HG03159 (cell line): Measurements from ENCODE around the gene PAFAH1B2.
"Not testable (repeated sequence)": the region's sequence is repeated elsewhere in the genome, so short reads cannot be mapped to it uniquely, and the experiment has no call there.

ENCODE experiments used
- ATAC-seq: cut with Tn5 transposase; IDR thresholded peaks from one replicate; pipeline ENCODE4 v1.9.1; 2021; ENCODE audit warnings: mild to moderate bottlenecking, moderate library complexity; ENCODE audit not compliant: unreplicated experiment

PAFAH1B2 gene

DNA sequence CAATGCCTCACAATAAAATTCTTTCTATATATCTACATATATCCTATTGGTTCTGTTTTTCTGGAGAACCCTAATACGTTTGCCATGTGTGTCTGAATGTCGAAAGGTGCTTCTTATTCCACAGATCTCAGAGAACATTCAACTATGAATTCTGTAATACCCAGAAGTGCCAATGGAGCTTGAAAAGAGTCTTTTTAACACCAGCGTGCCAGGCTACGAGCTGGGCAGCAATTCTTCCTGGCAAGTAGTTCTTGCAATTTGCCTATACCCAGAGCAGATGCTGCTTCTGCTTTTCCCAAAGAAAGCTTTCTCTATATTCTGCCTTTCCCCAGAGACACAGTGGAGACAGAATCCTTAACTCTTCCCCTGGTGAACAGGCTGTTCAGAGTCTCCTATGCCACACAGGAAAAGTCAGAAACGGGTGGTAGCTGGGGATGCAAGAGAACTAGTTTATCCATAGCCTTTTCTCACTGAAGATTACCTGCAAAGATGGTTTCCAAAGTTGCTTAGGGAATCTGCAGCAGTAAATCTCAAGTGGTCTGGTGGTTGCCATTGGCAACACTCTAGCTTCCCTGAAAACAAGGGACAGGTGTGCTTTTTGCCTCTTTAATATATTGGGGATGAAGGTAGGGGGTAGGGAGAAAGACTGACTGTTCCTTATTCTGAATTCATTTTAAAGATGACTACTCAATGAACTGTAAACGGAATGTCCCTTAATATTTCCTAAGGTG, 16.8 kb upstream of the PAFAH1B2 start:
- no peak for ATAC-seq

DNA sequence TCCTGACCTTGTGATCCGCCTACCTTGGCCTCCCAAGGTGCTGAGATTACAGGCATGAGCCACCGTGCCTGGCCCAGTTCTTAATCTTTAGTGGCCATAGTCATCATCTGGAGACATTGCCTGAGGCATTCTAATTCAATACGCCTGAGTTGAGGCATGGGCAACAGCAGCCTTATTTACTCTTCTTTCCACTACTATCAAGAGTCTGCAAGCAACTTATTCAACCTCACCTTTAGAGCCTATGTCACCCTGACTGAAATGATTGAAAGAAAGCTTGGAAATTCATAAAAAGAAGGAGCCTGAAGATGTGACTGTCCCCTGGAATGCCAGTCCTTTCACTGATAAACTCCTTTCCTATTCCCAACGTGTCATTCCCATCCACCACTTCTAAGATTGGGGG, 15.8 kb upstream of the PAFAH1B2 start:
- no peak for ATAC-seq

DNA sequence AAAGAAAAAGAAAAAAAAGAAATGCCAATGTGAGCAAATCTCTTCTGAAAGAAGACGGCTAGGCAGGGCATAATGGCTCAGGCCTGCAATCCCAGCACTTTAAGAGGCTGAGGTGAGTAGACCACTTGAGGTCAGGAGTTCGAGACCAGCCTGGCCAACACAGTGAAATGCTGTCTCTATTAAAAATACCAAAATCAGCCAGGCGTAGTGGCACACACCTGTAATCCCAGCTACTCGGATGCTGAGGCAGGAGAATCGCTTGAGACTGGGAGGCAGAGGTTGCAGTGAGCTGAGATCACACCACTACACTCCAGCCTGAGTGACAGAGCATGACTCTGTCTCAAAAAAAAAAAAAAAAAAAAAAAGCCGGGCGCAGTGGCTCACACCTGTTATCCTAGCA, 13.7 kb upstream of the PAFAH1B2 start:
- not testable (repeated sequence) for ATAC-seq

DNA sequence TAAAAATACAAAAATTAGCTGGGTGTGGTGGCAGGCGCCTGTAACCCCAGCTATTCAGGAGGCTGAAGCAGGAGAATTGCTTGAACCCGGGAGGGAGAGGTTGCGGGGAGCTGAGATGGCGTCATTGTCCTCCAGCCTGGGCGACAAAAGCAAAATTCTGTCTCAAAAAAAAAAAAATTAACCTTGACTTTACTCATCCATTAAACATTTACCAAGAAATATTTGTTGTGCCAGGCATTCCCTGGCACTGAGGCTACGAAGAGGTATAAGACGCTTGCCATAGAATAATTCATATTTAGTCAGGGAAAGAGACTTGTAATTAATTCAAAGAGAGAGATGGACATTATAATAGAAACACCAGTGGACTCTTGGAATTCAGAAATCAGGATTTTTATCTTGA, 13.2 kb upstream of the PAFAH1B2 start:
- no peak for ATAC-seq

DNA sequence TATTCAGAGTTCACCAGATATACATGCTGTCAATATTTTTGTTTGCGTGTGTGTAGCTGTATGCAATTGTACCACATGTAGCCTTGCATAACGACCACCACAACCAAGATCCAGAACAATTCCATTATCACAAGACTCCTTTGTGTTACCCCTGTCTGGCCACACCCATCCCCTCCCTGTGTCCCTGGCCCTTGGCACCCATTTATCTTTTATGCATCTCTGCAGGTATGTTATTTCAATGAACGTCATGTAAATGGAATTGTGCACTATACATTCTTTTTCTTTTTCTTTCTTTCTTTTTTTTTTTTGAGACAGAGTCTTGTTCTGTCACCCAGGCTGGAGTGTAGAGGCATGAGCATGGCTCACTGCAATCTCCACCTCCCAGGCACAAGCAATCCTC, 9.7 kb upstream of the PAFAH1B2 start:
- ATAC-seq, result no peak

DNA sequence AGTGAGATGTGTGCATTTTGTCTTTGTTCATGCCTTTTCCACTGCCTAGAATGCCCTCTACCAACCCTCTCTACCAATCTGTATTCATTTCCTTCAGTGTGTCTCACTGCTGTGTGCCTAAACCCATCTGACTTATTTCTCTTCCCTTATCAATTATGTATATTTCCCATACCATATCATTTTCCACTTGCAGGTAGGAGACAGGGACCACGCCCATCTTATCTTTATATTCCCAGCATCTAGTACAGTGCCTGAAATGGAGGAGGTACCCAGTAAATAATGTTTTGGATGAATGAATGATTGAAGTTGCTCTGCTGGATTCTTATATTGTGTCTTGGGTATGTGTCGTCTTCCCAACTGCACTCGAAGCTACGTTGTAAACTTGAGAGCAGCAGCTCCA, 9.1 kb upstream of the PAFAH1B2 start:
- ATAC-seq, result not testable (repeated sequence)

DNA sequence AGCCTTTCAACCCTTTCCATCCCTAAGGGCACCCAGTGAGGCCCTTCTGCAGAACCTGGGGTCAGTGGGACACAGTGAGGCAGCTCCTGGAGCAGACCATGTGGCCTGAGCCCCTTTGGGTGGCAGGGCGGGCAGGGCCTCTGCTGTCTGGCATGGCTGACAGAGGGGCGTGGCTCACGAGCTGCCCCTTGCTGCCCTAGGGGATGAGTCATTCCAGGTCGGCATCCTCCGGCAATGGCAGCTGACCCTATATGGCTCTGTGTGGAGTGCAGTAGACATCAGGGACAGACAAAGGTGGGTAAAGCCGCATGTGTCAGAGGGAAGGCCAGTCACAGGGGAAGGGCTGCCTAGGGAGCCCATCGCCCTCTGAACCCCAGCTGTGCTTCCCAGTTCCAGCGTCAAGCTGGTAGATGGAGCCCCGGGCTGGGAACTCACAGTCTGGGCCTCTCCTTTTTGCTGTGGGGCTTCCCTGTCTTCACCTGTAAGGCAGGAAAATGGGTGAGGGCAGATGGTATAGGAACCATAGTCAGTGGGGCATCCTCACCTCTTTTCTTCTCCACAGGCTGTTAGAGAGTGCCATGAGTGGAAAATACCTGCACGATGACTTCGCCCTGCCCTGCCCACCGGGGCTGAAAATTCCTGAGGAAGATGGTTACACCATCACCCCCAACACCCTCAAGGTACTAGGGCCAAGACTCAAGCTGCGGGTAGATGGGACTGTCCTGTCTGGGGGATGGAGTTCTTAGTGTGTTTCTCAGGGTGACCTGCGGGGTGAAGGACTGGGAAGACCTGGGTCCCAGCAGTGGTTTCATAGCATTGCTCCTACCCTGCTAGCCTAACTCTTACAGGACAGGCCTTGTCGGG, 6.6 kb upstream of the PAFAH1B2 start:
- not testable (repeated sequence) for ATAC-seq

DNA sequence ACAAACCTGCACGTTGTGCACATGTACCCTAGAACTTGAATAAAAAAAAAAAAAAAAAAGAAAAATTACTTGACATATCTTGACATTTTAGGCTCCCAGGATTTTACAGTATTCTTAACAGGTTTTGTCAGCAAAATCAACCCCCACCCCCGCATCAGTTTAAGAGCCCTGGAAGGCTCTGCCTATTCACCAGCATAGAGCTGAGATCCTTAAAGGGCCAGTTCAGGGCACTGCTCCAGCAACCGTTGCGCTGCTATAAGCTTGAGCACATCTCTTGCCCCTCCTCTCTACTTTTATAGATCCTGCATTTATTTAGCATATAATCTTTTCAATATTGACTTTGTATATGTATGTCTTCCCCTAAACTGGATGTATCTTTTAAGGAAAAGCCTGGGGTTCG, 697 bp upstream of the PAFAH1B2 start:
- no peak for ATAC-seq

DNA sequence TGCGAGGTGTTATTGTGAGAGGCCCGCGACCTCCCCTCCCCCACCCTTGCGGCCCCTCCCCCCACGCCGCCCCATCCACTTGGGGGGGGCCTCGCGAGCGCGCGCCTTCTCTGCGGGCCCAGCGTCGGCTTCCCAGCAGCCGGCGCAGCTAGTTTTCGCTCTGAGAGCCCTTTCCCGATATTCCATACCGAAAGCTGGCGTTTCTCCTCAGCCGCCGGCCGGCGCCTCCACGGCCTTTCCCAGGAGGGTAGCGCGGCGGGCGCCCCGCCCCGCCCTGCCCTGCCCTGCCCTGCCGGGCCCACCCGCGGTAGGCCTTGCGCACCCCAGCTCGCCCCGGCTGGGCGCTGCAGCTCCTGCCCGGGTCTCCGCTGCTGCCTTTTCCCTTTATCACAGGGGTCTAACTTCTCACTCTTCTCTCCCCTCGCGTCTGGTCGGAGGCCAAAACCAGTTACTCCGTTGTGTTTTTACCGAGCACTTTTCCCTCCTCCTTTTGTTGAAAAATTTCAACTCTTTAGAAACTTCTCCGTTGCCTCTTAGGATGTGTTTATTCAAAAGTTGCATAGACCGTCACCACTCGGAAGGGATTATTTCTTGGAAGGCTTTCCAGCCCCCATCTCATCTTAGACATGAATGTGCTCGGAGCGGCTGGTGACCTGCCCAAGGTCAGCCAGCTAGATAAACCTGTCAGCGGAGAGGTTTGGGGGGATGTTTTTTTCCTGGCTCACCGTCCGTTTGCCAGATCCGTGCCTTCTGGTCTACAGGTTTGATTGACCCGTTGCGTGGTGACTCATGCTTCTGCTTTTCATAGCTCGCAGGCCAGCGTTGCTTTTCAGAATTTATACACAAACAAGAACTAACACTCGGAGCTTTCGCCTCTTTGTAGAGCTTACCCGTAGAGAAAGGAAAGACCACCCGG, 648 bp downstream of the PAFAH1B2 start:
- ATAC-seq, result peak; percentile 42

DNA sequence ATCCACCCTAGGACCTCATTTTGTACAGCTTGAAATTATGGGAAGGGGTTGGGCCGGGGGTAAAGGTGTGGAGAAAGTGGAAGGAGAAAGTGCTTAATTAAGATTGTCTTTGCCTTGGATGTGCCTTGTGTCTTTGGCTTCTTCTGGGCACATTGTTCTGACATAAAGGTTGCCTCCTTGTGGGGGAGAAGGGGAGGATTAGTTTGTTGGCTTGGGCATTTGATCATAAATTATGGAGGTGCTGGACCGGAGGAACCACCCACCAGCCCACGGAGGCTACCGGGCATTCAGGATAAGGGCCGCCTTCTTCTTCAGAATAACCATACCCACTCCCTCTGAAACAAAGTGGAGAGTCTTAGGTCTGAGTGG, 1.3 kb downstream of the PAFAH1B2 start:
- ATAC-seq, result no peak

DNA sequence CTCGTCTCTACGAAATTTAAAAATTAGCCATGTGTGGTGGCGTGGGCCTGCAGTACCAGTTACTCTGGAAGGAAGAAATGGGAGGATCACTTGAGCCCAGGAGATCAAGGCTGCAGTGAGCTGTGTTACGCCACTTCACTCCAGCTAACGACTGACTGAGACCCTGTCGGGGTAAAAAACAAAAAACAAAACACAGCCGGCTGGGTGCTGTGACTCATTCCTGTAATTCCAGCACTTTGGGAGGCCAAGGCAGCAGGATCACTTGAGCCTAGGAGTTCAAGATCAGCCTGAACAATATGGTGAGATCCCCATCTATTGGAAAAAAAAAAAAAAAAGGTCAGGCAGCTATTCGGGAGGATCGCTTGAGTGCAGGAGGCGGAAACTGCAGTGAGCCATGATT, 2.4 kb downstream of the PAFAH1B2 start:
- ATAC-seq, result no peak

DNA sequence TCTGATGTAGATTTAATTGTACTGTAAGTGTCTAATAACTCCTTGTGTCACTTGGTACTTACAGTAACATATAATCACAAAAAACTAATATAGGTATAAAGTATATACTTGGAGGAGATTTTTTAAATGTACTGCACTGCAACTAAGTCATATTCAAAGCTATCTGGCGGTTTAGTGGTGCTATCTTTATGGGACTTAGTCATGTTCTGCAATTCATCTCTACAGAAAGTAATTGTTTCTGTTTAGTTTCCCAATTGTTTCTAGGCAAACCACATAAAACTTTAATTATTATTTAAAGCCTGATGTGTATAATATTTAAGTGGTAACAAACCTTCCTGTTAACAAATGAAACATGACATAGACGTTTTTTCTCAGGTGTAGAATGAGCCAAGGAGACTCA, 8.0 kb downstream of the PAFAH1B2 start:
- ATAC-seq, result no peak

DNA sequence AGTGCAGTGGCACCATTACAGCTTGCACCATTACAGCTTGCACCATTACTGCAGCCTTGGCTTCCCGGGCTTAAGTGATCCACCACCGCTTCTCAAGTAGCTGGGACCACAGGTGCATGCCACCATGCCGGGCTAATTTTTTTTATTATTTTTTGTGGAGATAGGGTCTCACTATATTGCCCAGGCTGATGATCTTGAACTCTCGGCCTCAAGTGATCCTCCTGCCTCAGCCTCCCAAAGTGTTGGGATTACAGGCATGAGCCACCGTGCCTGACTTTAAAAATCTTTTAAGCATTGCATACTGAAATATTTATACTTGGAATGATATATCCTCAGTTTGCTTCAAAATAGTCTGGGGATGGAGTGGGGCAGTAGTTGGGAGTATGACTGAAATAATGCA, 10.4 kb downstream of the PAFAH1B2 start:
- ATAC-seq, result no peak

DNA sequence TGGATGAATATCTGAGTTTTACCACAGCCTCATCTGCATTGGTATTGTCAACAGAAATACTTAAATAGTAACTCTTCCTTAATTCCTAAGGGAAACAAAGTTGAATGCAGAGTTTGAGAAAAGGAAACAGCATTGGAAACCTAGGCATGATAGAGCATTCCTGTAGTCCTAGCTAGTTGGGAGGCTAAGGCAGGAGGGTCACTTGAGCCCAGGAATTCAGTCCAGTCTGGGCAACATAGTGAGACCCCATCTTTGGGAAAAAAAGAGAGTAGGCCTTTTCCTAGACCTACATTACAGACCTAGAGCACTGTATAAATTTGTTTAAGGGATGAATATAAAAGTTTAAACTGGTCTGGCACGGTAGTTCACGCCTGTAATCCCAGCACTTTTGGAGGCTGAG, 13.4 kb downstream of the PAFAH1B2 start:
- ATAC-seq, result no peak

DNA sequence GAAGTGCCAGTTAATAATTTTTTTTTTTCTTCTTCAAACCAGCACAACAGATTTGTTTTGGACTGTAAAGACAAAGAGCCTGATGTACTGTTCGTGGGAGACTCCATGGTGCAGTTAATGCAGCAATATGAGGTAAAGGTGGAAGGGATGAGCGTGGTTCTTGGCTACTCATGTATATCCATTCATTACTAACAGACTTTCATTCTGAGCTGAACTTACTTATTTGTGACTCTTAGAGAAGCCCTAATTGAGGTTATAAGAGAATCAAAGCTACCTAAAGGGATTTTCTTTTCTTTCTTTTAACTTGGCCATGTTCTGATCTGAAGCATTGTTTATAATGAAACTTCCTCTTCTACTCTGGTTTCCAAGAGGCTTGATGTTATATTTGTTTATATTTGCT, 15.8 kb downstream of the PAFAH1B2 start:
- no peak for ATAC-seq

DNA sequence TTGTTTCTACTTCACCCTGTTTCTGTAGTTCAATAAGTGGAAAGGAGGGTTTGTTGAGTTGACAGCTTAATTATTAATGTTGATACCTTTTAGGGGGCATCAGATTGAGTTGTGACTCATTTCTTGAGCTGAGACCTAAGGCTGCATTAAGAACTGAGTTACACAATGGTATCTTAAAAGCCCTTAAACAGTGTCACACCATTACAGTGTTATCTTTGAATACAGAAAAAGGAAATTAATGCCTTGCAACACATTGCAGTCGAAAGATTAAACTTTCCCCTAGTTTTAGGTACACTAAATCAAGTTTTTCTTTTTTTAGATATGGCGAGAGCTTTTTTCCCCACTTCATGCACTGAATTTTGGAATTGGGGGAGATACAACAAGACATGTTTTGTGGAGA, 16.7 kb downstream of the PAFAH1B2 start:
- no peak for ATAC-seq

DNA sequence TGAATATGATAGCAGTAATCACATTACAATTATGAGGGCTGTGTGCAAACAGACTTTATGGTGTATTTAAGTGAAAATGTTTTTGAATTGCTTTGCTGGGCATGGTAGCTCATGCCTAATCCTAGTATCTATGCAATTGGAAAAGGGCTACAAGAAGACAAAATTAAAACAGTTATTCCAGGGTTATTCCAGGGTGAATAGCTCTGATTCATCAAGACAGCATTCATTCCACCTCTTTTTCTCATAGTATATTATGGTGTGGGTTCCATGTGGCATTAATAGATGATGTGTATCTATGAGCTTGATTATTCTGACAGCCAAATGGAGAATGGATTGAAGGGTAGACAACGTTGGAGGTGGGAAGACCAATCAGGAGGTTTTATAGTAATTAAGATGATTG, 22.4 kb downstream of the PAFAH1B2 start:
- ATAC-seq, result no peak

DNA sequence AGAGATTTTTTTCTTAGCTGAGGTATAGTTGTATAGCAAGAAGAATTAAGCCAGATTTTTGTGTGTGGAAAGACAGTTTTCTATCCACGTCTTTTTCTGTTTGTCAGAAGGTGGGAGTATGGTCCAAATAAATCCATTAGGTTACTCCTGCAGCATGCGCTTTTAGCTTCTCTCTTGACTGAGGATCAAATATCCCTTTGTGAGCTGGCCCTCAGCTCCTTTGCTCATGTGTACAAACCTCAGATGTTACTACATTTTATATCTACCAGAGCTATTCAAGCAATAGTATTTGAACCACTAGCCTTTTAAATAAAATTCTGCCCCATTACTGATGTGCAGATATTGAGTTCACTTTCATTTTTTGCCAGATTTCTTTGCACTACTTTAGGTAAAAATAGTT, 25.6 kb downstream of the PAFAH1B2 start:
- ATAC-seq, result no peak

DNA sequence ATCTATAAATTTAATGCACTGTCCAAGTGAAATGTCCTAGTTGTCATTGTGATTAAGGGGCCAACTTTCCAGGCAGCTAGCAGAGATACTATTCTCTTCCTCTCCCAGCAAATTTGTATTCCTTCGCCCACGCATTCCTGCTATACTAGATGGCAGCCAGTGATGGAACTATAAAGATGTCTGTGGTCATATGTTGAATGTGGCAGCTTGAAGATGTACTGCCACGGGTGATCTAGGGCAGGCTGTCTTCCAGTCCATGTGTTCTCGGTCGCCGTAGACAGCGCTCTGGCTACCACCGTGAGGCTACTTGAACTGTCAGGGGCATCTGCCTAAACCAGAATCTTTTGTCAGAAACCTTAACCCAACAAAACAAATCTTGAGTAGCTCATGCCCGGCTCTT, 26.1 kb downstream of the PAFAH1B2 start:
- no peak for ATAC-seq

DNA sequence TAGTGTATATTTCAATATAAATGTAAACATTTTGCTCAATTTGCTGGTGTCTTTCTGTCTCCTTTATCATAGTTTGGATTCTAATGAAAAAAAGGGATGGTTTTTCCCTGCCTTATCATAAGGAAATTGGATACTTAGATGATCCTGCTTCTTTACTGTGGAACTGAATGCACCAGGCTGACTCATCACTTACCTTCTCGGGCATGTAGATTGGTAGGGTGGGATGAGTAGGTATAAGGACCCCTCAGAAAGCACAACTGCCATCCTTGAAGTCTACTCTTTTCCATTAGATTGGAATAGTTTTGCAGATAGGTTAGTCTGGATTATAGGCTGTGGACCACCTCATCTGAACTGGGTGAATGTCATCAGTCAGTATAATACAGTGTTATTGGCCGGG, 26.9 kb downstream of the PAFAH1B2 start:
- no peak for ATAC-seq

DNA sequence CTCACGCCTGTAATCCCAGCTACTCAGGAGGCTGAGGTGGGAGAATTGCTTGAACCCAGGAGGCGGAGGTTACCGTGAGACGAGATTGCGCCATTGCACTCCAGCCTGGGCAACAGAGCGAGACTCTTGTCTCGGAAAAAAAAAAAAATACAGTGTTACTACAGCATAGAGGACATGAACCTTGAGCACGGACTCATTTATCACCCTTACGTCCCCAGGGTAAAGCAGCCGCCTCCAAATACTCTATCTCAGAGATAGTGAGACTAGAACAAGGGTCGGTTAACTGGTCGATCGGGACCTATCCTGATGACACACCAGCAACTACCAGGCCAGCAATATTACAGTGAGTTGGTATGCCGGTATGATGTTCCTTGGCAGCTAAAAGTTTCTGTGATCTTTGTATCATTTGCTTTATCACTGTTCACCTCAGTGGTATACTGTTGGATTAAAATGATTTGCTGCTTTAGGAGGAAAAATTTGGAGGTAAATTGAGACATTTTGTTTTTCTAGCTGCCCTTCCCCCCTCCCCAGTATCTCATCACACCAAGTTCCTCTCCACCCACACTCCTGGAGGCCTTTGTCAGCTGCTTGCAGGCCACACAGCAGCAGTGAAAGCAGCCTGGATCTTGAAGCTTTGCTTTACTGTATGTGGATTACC, 27.4 kb downstream of the PAFAH1B2 start:
- no peak for ATAC-seq
